HepG2 (cell line): ENCODE results near the gene ATG5.

ENCODE experiments used
- TGIF2 ChIP-seq: IDR thresholded peaks from 2 replicates; pipeline ENCODE4 v1.6.1; 2016; ENCODE audit warnings: control low read depth, missing compliant biosample characterization
- TF ChIP-seq, protein P1 (sequence below): sonication (generic); formaldehyde crosslinking; IDR thresholded peaks from 2 replicates; pipeline ENCODE4 v1.5.0; 2020; ENCODE audit warnings: mild to moderate bottlenecking, missing genetic modification reagents, moderate library complexity

GRCh38 chr6:106186172-106186571 is 139.4 kb downstream of the ATG5 start:
- no peak for TF ChIP-seq TGIF2 (CRISPR knock-in tag)
- TF ChIP-seq, protein P1, sequence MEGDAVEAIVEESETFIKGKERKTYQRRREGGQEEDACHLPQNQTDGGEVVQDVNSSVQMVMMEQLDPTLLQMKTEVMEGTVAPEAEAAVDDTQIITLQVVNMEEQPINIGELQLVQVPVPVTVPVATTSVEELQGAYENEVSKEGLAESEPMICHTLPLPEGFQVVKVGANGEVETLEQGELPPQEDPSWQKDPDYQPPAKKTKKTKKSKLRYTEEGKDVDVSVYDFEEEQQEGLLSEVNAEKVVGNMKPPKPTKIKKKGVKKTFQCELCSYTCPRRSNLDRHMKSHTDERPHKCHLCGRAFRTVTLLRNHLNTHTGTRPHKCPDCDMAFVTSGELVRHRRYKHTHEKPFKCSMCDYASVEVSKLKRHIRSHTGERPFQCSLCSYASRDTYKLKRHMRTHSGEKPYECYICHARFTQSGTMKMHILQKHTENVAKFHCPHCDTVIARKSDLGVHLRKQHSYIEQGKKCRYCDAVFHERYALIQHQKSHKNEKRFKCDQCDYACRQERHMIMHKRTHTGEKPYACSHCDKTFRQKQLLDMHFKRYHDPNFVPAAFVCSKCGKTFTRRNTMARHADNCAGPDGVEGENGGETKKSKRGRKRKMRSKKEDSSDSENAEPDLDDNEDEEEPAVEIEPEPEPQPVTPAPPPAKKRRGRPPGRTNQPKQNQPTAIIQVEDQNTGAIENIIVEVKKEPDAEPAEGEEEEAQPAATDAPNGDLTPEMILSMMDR: no peak
